ENCODE data around the gene AFF2.
A peak's percentile ranks its signal among the peaks of the same experiment; 100 is the strongest.

AFF2 gene

GRCh38 chrX:148573119-148573518 lies 72.7 kb downstream of the AFF2 start:
- H3K9me3 ChIP-seq = peaks cover 28% of the 10 kb centered on the region
- peaks cover 77% of the 10 kb centered on the region for H3K4me1 ChIP-seq
- H3K4me2 ChIP-seq = peak overlapping the region; percentile 49
- no peak overlapping the region for H3K4me3 ChIP-seq
- peaks cover 99% of the 10 kb centered on the region for H4K20me1 ChIP-seq
- peaks cover 24% of the 10 kb centered on the region; the same call in 1 of the 2 replicates for H3K36me3 ChIP-seq
- no peak overlapping the region for H3K27ac ChIP-seq
- H3K27me3 ChIP-seq = no peaks in the 10 kb centered on the region
- H3K9ac ChIP-seq = no peak overlapping the region
- no peak for TF ChIP-seq Cebpa-rat (IDR thresholded peaks at IDR 0.05)

- peaks cover 28% of the 10 kb centered on the region; the same call in 1 of the 2 replicates for H3K36me3 ChIP-seq
- no peak for TF ChIP-seq Cebpa-rat (IDR thresholded peaks at IDR 0.05)
- no peak overlapping the region for H3K9ac ChIP-seq
- no peaks in the 10 kb centered on the region for H3K27me3 ChIP-seq
- H3K4me2 ChIP-seq = peak overlapping the region; percentile 49
- peaks cover 23% of the 10 kb centered on the region for H3K9me3 ChIP-seq
- H4K20me1 ChIP-seq = peaks cover 99% of the 10 kb centered on the region
- H3K4me3 ChIP-seq = no peak overlapping the region; the same call in 1 of the 2 replicates
- peaks cover 81% of the 10 kb centered on the region for H3K4me1 ChIP-seq
- H3K27ac ChIP-seq = no peak overlapping the region
Measured at GRCh38 chrX:148574237-148574973, 74.0 kb downstream of the AFF2 start.

GRCh38 chrX:148576396-148576795 lies 76.0 kb downstream of the AFF2 start:
- H3K4me1 ChIP-seq = peaks cover 69% of the 10 kb centered on the region
- H3K27ac ChIP-seq = no peak overlapping the region
- TF ChIP-seq Cebpa-rat (IDR thresholded peaks at IDR 0.05) = no peak
- H3K4me3 ChIP-seq = no peak overlapping the region
- H4K20me1 ChIP-seq = peaks cover 91% of the 10 kb centered on the region
- H3K9ac ChIP-seq = no peak overlapping the region
- H3K4me2 ChIP-seq = peak overlapping the region; percentile 24
- peaks cover 13% of the 10 kb centered on the region; the same call in 1 of the 2 replicates for H3K36me3 ChIP-seq
- peaks cover 12% of the 10 kb centered on the region for H3K9me3 ChIP-seq
- no peaks in the 10 kb centered on the region for H3K27me3 ChIP-seq

GRCh38 chrX:148577741-148578140 lies 77.3 kb downstream of the AFF2 start:
- Histone ChIP-seq H3K4me2 (peak overlapping the region; percentile 24), H3K27ac (peak overlapping the region; percentile 36; the same call in 1 of the 2 replicates), H3K36me3 (peaks cover 11% of the 10 kb centered on the region; the same call in 1 of the 2 replicates), H3K9me3 (peaks cover 6% of the 10 kb centered on the region; the same call in 1 of the 2 replicates), H3K4me3 (no peak overlapping the region), H4K20me1 (peaks cover 89% of the 10 kb centered on the region), H3K4me1 (peaks cover 56% of the 10 kb centered on the region), H3K27me3 (no peaks in the 10 kb centered on the region), H3K9ac (no peak overlapping the region)
- no peak for TF ChIP-seq Cebpa-rat (IDR thresholded peaks at IDR 0.05)

DNA sequence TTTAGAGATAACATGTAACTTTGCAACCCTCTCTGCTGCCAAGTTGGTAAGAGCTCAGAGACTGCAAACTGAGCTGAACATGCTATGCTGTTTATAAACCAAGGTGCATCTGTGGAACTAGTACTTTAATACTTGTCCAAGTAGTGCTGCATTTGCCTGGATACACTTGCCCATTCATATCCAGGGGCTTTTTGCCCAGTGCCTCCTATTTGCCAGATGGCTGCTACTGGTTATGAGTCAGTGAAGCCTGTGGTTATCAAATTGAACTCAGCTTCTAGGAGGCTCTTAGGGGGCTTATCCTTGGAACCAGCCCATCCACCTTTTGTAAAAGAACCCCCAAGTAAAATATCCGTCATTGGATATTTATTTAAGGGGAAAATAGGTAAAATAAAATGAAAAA lies 79.6 kb downstream of the AFF2 start:
- Histone ChIP-seq H3K36me3 (peaks cover 16% of the 10 kb centered on the region), H3K4me3 (no peak overlapping the region), H4K20me1 (peaks cover 88% of the 10 kb centered on the region), H3K9me3 (peaks cover 12% of the 10 kb centered on the region; the same call in 1 of the 2 replicates), H3K27ac (no peak overlapping the region), H3K4me1 (peaks cover 33% of the 10 kb centered on the region), H3K27me3 (no peaks in the 10 kb centered on the region), H3K9ac (no peak overlapping the region), H3K4me2 (no peak overlapping the region)
- TF ChIP-seq Cebpa-rat (IDR thresholded peaks at IDR 0.05) = no peak

DNA sequence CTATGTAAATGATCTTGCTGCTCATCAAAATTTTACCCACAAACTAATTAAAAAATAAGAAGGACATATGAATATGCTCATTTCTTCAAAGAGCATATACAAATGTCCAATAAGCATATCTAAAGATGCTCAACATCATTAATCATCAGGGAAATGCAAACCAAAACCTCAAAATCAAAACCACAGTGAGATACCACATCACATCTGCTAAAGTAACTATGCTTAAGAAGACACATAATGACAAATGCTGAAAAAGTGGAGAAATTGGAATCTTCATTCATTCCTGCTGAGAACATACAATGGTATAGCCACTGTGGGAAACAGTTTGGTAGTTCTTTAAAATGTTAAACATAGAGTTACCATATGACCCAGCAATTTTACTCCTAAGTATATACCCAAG lies 81.9 kb downstream of the AFF2 start:
- H3K4me3 ChIP-seq = no peak overlapping the region

DNA sequence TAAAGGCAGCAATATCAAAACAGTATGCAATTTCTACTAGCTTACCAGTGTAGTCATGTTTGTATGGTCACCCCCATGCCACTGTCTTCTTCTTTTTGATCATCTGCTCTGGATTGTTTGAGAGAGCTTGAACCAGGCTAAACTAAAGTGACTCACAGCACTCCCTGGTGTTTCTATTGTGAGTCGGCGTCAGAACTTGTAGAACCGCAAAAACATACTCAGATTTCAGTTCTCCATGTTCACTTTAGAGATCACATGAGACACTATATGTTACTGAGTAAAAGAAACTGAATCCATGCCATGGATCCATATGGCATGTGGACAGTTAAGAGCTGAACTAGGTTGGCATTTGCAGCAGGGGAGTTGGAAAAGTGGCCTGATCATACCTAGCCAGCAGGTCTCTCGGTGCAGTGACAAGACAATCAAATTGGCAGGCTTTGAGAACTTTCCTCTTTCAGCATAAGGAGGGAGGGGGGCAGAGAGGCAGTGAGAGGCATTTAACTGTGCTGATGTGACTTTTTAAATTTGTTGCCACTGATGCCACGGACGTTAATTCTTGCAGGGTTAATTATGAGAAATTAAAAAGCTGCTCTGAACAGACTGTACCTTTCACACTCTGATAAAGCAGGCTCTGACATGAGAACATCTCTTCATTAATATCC lies 88.4 kb downstream of the AFF2 start:
- Histone ChIP-seq H3K9ac (no peak overlapping the region), H3K27me3 (no peaks in the 10 kb centered on the region), H3K4me1 (peaks cover 35% of the 10 kb centered on the region), H3K36me3 (peaks cover 43% of the 10 kb centered on the region), H3K4me2 (no peak overlapping the region), H3K4me3 (no peak overlapping the region), H4K20me1 (peaks cover 99% of the 10 kb centered on the region), H3K27ac (no peak overlapping the region), H3K9me3 (peaks cover 19% of the 10 kb centered on the region; the same call in 1 of the 2 replicates)
- no peak for TF ChIP-seq Cebpa-rat (IDR thresholded peaks at IDR 0.05)

More for the DNA sequence above, 81.9 kb downstream of the AFF2 start:
- Histone ChIP-seq H3K36me3 (peaks cover 29% of the 10 kb centered on the region), H3K4me1 (peaks cover 11% of the 10 kb centered on the region), H3K27me3 (no peaks in the 10 kb centered on the region), H3K9me3 (peaks cover 16% of the 10 kb centered on the region; the same call in 1 of the 2 replicates), H4K20me1 (peaks cover 88% of the 10 kb centered on the region), H3K9ac (no peak overlapping the region), H3K4me2 (no peak overlapping the region), H3K27ac (no peak overlapping the region)
- TF ChIP-seq Cebpa-rat (IDR thresholded peaks at IDR 0.05) = no peak

DNA sequence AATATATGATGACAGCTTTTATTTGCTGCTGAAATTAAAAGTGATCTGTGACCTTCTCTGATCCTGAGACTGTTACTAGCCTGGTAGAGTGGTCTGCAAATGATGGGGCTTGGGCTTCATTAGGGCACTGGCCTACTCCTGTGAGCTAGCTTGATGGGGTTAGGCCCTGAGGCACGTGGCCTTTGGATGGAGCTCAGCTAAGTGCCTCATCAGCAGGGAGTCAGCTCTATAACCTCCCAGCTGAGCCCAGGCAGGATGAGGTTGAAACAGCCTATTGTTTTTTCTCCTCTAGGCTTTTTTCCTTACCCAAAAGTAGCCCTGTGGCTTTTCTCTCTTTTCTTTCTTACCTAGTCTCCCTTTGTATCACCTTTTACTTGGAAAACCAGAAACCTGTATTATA lies 92.2 kb downstream of the AFF2 start:
- peaks cover 51% of the 10 kb centered on the region for H3K36me3 ChIP-seq
- H3K27me3 ChIP-seq = no peaks in the 10 kb centered on the region
- H4K20me1 ChIP-seq = peaks cover 100% of the 10 kb centered on the region
- H3K4me2 ChIP-seq = peak overlapping the region; percentile 16
- no peak for TF ChIP-seq Cebpa-rat (IDR thresholded peaks at IDR 0.05)
- H3K4me1 ChIP-seq = peaks cover 47% of the 10 kb centered on the region
- no peak overlapping the region for H3K9ac ChIP-seq
- H3K9me3 ChIP-seq = peaks cover 38% of the 10 kb centered on the region
- H3K4me3 ChIP-seq = no peak overlapping the region
- H3K27ac ChIP-seq = no peak overlapping the region

GRCh38 chrX:148593146-148593545 lies 92.7 kb downstream of the AFF2 start:
- no peak overlapping the region for H3K27ac ChIP-seq
- H3K36me3 ChIP-seq = peaks cover 48% of the 10 kb centered on the region
- peaks cover 36% of the 10 kb centered on the region for H3K9me3 ChIP-seq
- H3K9ac ChIP-seq = no peak overlapping the region
- no peak for TF ChIP-seq Cebpa-rat (IDR thresholded peaks at IDR 0.05)
- H3K4me1 ChIP-seq = peaks cover 47% of the 10 kb centered on the region
- H4K20me1 ChIP-seq = peaks cover 100% of the 10 kb centered on the region
- no peaks in the 10 kb centered on the region for H3K27me3 ChIP-seq
- peak overlapping the region; percentile 16 for H3K4me2 ChIP-seq
- H3K4me3 ChIP-seq = no peak overlapping the region

GRCh38 chrX:148593987-148594386 lies 93.6 kb downstream of the AFF2 start:
- H3K27me3 ChIP-seq = no peaks in the 10 kb centered on the region
- no peak for TF ChIP-seq Cebpa-rat (IDR thresholded peaks at IDR 0.05)
- no peak overlapping the region for H3K9ac ChIP-seq
- peaks cover 100% of the 10 kb centered on the region for H4K20me1 ChIP-seq
- H3K4me2 ChIP-seq = no peak overlapping the region
- H3K4me1 ChIP-seq = peaks cover 47% of the 10 kb centered on the region
- no peak overlapping the region for H3K27ac ChIP-seq
- H3K9me3 ChIP-seq = peaks cover 41% of the 10 kb centered on the region
- H3K4me3 ChIP-seq = no peak overlapping the region
- H3K36me3 ChIP-seq = peaks cover 41% of the 10 kb centered on the region
